Caco-2 (cell line): Measurements from ENCODE around the gene VPS37D. TPM values are rescaled to one million over a fixed set of nuclear protein-coding genes. Genes with fewer than 3 reads are reported as not detected.

Source experiments
- BruUV-seq: library from RNA; stranded (reverse); fragments of 400-500 nt; replicated peaks from 2 replicates; lab custom pipeline; 2021; lab: Mats Ljungman, UMichigan
- CTCF ChIA-PET: fragments of 300-600 bp; sonication (Branson Sonifier 250); formaldehyde crosslinking; loops from one replicate; lab custom pipeline; 2022; ENCODE audit warnings: antibody characterized with exemption; lab: Charles Lee
- POLR2A ChIA-PET: fragments of 300-600 bp; sonication (Branson Sonifier 250); formaldehyde crosslinking; loops from one replicate; lab custom pipeline; 2022; ENCODE audit warnings: antibody characterized with exemption; lab: Charles Lee
- DNase-seq, 2 experiments: peaks; one replicate each; pipeline versions ENCODE4 v3.0.0 to v3.0.0-alpha.2; 2020 to 2022
- H3K27me3 ChIP-seq: replicated peaks from 2 replicates; pipeline ENCODE4 v1.6.0; 2011; ENCODE audit warnings: low read length; ENCODE audit not compliant: control insufficient read depth, insufficient read depth
- H3K36me3 ChIP-seq: 2 replicates; pipeline ENCODE4 v1.5.1; 2011; ENCODE audit warnings: low read length; ENCODE audit not compliant: control insufficient read depth, insufficient read depth
- H3K4me1 ChIP-seq: fragments of 250-450 bp; sonication (Bioruptor Pico); 2 replicates; pipeline ENCODE4 v1.5.1; 2020; ENCODE audit warnings: mild to moderate bottlenecking
- H3K4me3 ChIP-seq: 2 replicates; pipeline ENCODE4 v1.5.1; 2011; ENCODE audit warnings: low read depth, mild to moderate bottlenecking, control low read depth, low read length
- H3K9me3 ChIP-seq: fragments of 250-450 bp; sonication (Bioruptor Pico); 2 replicates; pipeline ENCODE4 v1.5.1; 2020; ENCODE audit warnings: mild to moderate bottlenecking, moderate library complexity
- H3K27ac Mint-ChIP-seq: one replicate; pipeline ENCODE4 v1.8.0; 2022; ENCODE audit warnings: mixed read lengths; ENCODE audit not compliant: unreplicated experiment
- H3K27me3 Mint-ChIP-seq: one replicate; pipeline ENCODE4 v1.8.0; 2022; ENCODE audit warnings: mixed read lengths; ENCODE audit not compliant: insufficient read depth, unreplicated experiment
- H3K36me3 Mint-ChIP-seq: one replicate; pipeline ENCODE4 v1.8.0; 2022; ENCODE audit warnings: mild to moderate bottlenecking, mixed read lengths; ENCODE audit not compliant: insufficient read depth, unreplicated experiment
- H3K4me1 Mint-ChIP-seq: one replicate; pipeline ENCODE4 v1.8.0; 2022; ENCODE audit warnings: low read depth, mixed read lengths; ENCODE audit not compliant: unreplicated experiment
- H3K4me3 Mint-ChIP-seq: one replicate; pipeline ENCODE4 v1.8.0; 2022; ENCODE audit warnings: mild to moderate bottlenecking, moderate library complexity, mixed read lengths; ENCODE audit not compliant: unreplicated experiment
- H3K9me3 Mint-ChIP-seq: one replicate; pipeline ENCODE4 v1.8.0; 2022; ENCODE audit warnings: mixed read lengths; ENCODE audit not compliant: unreplicated experiment
- CTCF ChIP-seq, 2 experiments: fragments of 200-600 bp in 1 of 2; IDR thresholded peaks; 1 replicate in 1 of 2; 2 replicates in 1 of 2; pipeline versions ENCODE4 v1.5.1 to v1.8.0; 2011 to 2022; ENCODE audit warnings: antibody characterized with exemption in 1 of 2, control low read depth in 1 of 2, inconsistent platforms in 1 of 2, low read depth in 1 of 2, low read length in 1 of 2, mild to moderate bottlenecking in 1 of 2, moderate library complexity in 1 of 2; ENCODE audit not compliant: insufficient read depth in 1 of 2, severe bottlenecking in 1 of 2, unreplicated experiment in 1 of 2
- intact Hi-C: fragments of 100-400 bp; cut with micrococcal nuclease; formaldehyde crosslinking; loops from one replicate; pipeline ENCODE4 v1.10.0; 2022; ENCODE audit not compliant: unreplicated experiment
- total RNA-seq: library from RNA; stranded (reverse); gene quantifications from 2 replicates; pipeline ENCODE4 v1.2.3, GENCODE V29; 2022

The VPS37D gene
- total RNA-seq, 1 experiment from 2014 or later: 2.7 TPM

- H3K4me1 Mint-ChIP-seq: no peaks in the 10 kb centered on the region
- no peak for TF ChIP-seq CTCF (IDR thresholded peaks at IDR 0.05; ENCODE audit: insufficient read depth in 1 of 2, low read depth in 1 of 2, low read length in 1 of 2, severe bottlenecking in 1 of 2, unreplicated experiment in 1 of 2)
- no peak overlapping the region for H3K4me3 Mint-ChIP-seq
- no TSS peak for BruUV-seq
- peaks cover 12% of the 10 kb centered on the region for H3K4me1 ChIP-seq
- no peak overlapping the region for H3K4me3 ChIP-seq
- H3K36me3 Mint-ChIP-seq: peaks cover 67% of the 10 kb centered on the region
- H3K27me3 Mint-ChIP-seq: no peaks in the 10 kb centered on the region
- POLR2A ChIA-PET: no interaction called here
- no peaks in the 10 kb centered on the region for H3K27me3 ChIP-seq
- CTCF ChIA-PET: no interaction called here
- no peak overlapping the region for H3K27ac Mint-ChIP-seq
- H3K36me3 ChIP-seq: peaks cover 5% of the 10 kb centered on the region
- no peaks in the 10 kb centered on the region for H3K9me3 Mint-ChIP-seq
- H3K9me3 ChIP-seq: no peaks in the 10 kb centered on the region
- intact Hi-C loops: no loop called here
- no peak for DNase-seq
Observed at GRCh38 chr7:73696372-73696771, 28.7 kb downstream of the VPS37D start.

- BruUV-seq: no TSS peak
Observed at GRCh38 chr7:73698410-73698809, 30.8 kb downstream of the VPS37D start.

GRCh38 chr7:73699370-73700068 lies 31.9 kb downstream of the VPS37D start:
- no peak overlapping the region for H3K27ac Mint-ChIP-seq

More at GRCh38 chr7:73698410-73698809, 30.8 kb downstream of the VPS37D start:
- H3K27me3 Mint-ChIP-seq: no peaks in the 10 kb centered on the region
- Histone ChIP-seq H3K4me3 (no peak overlapping the region), H3K9me3 (no peaks in the 10 kb centered on the region), H3K4me1 (peaks cover 12% of the 10 kb centered on the region), H3K36me3 (peaks cover 4% of the 10 kb centered on the region), H3K27me3 (no peaks in the 10 kb centered on the region)
- no peak overlapping the region for H3K4me3 Mint-ChIP-seq
- no peak for DNase-seq
- no peak for TF ChIP-seq CTCF (IDR thresholded peaks at IDR 0.05; ENCODE audit: insufficient read depth in 1 of 2, low read depth in 1 of 2, low read length in 1 of 2, severe bottlenecking in 1 of 2, unreplicated experiment in 1 of 2)
- H3K4me1 Mint-ChIP-seq: no peaks in the 10 kb centered on the region
- intact Hi-C loops: no loop called here
- CTCF ChIA-PET: no interaction called here
- POLR2A ChIA-PET: interaction anchor here (0.6 to 1.1 kb wide), 3 partner anchors 21 to 112 kb away, joined by 4 to 5 read pairs (median 5); partner anchors contain the start of gene STX1A
- H3K36me3 Mint-ChIP-seq: peaks cover 72% of the 10 kb centered on the region
- peak overlapping the region; percentile 10 for H3K27ac Mint-ChIP-seq
- H3K9me3 Mint-ChIP-seq: no peaks in the 10 kb centered on the region

More at GRCh38 chr7:73699370-73700068, 31.9 kb downstream of the VPS37D start:
- intact Hi-C loops: no loop called here
- no TSS peak for BruUV-seq
- Mint-ChIP-seq H3K27me3 (no peaks in the 10 kb centered on the region), H3K4me3 (no peak overlapping the region), H3K4me1 (no peaks in the 10 kb centered on the region), H3K36me3 (peaks cover 74% of the 10 kb centered on the region), H3K9me3 (no peaks in the 10 kb centered on the region)
- ChIA-PET CTCF (interaction anchor here (0.6 to 2.5 kb wide), 3 partner anchors 29 to 581 kb away, joined by 3 to 8 read pairs (median 4); no protein-coding TSS in a partner anchor), POLR2A (no interaction called here)
- H3K9me3 ChIP-seq: no peaks in the 10 kb centered on the region
- H3K27me3 ChIP-seq: no peaks in the 10 kb centered on the region
- H3K4me3 ChIP-seq: no peak overlapping the region
- peaks cover 12% of the 10 kb centered on the region for H3K4me1 ChIP-seq
- H3K36me3 ChIP-seq: peaks cover 3% of the 10 kb centered on the region; the same call in 1 of the 2 replicates
- DNase-seq: peak; percentile 43 to 63
- TF ChIP-seq CTCF (IDR thresholded peaks at IDR 0.05; ENCODE audit: insufficient read depth in 1 of 2, low read depth in 1 of 2, low read length in 1 of 2, severe bottlenecking in 1 of 2, unreplicated experiment in 1 of 2): no peak
